HL-60/S4 treated with retinoic acid at 250 ng/mL for 4 days and 3 days (cell line): Measurements from ENCODE around the gene IMPA2.
"Not testable (repeated sequence)": the region's sequence is repeated elsewhere in the genome, so short reads cannot be mapped to it uniquely, and the experiment has no call there.

Source experiments
- in situ Hi-C: fragments of 300-500 bp; cut with MboI; formaldehyde crosslinking; loops from 2 replicates; pipeline ENCODE4 v1.7.0; 2022; ENCODE audit warnings: low sequenced_read_pairs

IMPA2 gene

GRCh38 chr18:11981192-11981542, at the start of gene IMPA2:
Gene IMPA2, plus strand, starts transcription at chr18:11981507. Its CDS starts 163 bp downstream, at chr18:11981670.
- in situ Hi-C loops, result no loop called here

- in situ Hi-C loops, result loop anchor here (10.0 kb wide), 1 partner anchor 62 kb away; no protein-coding TSS in a partner anchor
Observed at GRCh38 chr18:11932393-11932792, 48.9 kb upstream of the IMPA2 start.

DNA sequence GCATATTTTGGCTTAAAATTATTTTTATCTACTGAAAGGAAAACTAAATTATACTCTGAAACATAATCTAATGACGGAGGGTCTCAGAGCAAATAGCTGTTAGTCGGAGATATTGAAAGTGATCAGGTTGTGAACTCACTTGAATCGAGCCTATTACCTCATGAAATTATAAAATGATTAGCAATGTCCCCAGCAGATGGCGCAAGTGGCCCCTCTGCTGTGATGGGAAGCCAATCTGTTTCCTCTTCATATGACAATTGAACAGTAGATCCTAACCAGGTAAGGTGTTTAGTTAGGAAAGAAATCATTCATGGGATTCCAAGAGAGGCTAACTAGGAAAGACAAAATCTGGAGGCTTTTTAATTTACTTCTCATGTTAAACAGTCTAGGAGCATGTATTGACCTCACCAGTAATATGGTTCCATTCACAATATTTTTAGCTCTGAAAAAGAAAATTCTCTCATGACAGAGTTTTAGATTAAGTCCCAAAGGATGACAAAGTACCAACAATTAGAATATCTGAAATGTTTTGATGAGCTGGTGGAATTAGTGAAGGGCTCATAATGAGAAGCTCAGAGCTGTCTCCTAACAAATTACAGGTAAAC, 43.3 kb upstream of the IMPA2 start:
- in situ Hi-C loops, result loop anchor here (10.0 kb wide), 1 partner anchor 57 kb away; no protein-coding TSS in a partner anchor

DNA sequence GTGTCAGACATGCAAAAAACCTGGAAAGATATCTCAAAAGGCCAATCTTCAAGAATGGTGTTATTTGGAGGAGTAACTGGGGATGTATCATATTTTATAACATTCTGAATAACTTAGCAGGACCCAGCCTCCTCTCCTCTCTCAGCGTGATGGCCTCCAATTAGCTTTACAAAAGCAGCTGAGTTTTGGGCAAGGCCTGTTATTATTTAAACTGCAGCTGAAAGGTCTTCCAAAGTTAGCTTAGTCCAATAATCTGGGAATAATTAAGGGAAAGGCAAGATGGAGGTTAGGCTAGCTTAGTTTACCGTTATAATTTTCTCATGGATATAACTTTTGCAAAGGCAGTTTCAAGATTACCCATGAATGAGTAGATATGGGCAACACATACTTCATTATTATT, 40.4 kb upstream of the IMPA2 start:
- in situ Hi-C loops, result no loop called here

DNA sequence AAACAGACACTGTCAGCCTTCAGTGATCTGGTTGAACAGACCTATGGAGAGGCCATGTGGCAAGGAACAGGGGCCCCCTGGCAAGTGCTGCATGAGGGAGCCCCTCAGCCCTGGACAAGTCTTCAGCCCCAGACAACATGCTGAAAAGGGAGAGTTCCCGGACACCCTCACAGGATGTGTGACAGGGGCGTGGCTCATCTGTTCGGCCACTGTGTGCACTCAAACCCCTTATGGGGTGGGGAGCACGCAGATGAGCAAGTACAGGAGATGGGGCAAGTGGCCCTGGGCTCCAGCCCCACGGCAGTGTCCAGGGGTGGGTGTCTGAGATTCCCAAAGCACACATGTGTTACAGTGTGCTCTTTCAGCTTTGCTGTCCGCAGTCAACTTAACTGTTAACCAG, 37.8 kb upstream of the IMPA2 start:
- in situ Hi-C loops, result no loop called here

DNA sequence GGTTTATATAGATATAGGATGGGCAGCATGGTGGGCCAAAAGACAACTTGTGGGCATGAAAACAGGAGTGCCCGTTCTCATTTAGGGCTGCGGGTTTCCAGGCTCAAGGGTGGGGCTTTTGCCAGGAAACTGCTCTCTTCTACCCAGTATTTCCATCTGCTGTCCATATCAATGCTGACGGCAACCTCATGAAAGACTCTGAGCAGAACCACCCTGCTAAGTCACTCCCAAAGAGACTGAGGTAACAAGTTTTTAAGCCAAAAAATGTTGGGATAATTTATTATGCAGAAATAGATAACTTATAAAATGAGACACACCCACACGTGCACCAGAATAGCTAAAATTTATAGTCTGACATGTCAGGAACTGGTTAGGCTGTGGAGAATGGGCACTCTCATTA, 37.1 kb upstream of the IMPA2 start:
- in situ Hi-C loops, result no loop called here

- in situ Hi-C loops, result no loop called here
Observed at GRCh38 chr18:11944786-11945185, 36.5 kb upstream of the IMPA2 start.

- in situ Hi-C loops, result not testable (repeated sequence)
Observed at GRCh38 chr18:11945834-11946659, 35.3 kb upstream of the IMPA2 start.

GRCh38 chr18:11946756-11947155, 34.6 kb upstream of the IMPA2 start:
- in situ Hi-C loops, result no loop called here

DNA sequence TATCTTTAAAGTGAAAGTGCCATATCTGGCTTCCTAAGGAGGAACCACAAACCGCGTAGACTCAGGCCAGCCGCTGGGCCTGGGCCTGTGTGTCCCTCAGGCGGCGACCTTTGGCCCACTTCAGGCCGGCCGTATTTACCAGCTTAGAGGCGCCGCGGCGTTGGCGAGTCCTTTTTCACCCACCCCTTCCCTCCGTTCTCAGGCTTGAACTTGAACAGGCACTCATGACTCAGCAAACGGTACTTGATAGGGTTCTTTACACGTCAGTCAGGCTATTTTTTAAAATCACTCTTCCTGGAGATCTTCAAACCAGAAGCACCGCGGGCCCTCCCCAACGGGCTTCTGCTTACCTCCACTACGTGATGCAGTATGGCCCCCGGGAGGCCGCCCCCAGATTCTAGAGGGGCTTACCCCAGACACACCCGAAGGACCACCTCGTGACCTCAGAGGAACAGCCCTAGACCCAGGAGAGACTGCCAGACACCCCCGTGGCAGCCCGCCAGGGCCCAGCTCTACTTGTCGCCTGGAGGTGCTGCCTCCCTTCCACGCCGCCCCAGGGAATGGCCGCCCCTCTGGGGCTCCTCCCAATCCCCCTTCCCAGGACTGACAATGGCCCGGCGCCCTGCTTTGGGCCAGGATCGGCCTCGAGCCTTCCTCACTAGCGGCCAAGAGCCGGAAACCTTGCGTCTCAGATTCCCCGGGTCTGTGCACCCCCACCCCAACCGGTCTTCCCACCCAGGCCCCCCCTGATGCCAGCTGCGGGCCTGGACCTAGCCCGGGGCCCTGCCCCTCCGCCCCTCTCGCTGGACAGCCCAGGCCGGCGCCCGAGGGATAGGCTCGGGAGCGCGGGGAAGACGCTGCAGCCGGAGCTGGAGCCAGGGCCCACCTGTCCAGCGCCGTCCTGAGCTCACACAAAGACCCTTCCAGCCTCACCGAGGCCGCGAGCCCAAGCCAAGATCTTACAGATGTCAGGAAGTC, 33.8 kb upstream of the IMPA2 start:
- in situ Hi-C loops, result no loop called here

DNA sequence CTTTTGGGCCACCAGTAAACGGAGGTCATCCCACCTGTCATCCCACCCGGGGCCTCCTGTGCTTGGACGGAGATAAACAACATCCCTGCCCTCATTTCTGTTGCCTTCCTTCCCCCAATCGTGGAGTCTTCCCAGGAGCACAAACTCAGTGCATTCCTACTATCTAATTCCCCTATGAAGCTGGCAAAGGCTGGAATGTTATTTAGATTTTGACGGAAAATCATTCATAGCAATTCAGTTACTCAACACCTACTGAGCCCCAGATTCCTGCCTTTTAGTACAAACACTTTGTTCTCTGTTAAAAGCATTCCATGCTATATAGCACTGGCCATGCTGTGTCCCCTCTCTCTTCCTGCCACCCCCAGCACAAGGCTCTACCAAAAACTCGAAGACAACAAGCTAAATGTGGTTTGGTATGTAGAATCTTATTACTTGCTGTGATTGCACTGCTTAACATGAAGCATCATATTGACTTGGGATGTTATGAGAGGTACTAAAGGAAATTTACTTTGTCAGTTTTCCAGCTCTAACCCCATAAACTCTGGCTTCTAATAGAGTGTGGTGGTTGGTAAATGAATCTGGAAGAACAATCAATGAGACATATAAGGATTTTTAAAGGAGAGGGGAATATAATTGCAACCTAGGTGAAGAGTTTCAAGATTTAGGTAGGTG, 32.3 kb upstream of the IMPA2 start:
- in situ Hi-C loops, result no loop called here

DNA sequence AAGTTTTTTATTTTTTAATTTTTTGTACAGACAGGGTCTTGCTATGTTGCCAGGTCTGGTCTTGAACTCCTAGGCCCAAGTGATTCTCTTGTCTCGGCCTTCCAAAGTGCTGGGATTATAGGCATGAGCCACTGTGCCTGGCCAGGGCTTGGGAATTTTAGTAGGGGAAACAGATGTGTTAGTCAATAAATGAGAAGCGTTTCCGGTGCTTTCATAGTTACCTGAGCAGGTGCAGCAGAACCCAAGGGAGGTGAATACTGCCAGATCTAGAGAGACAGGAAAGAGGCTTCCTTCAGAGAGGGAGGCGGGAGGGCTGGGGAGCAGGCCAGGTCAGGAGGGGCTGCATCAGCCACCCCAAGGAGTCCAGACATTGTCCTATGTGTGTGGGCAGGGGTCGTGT, 30.5 kb upstream of the IMPA2 start:
- in situ Hi-C loops, result no loop called here

DNA sequence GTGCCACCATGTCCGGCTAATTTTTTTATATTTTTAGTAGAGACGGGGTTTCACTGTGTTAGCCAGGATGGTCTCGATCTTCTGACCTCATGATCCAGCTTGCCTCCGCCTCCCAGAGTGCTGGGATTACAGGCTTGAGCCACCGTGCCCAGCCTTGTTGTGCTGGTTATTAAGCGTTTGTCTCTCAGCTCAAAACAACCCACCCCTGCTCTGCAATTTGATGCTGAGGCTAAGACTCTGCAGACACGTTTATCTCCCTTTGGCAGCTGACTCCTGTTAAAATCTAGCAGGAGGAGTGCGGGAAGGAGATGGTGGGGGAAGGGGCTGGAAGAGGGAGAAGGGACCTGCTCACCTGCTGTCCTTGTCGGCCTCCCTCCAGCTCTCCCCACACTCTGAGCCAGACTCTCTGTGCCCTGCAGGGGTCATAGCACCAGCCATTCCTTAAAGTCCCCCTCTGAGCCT, 29.9 kb upstream of the IMPA2 start:
- in situ Hi-C loops, result no loop called here

- in situ Hi-C loops, result no loop called here
Observed at GRCh38 chr18:11953113-11953512, 28.2 kb upstream of the IMPA2 start.

- in situ Hi-C loops, result no loop called here
Observed at GRCh38 chr18:11955239-11956029, 25.9 kb upstream of the IMPA2 start.

DNA sequence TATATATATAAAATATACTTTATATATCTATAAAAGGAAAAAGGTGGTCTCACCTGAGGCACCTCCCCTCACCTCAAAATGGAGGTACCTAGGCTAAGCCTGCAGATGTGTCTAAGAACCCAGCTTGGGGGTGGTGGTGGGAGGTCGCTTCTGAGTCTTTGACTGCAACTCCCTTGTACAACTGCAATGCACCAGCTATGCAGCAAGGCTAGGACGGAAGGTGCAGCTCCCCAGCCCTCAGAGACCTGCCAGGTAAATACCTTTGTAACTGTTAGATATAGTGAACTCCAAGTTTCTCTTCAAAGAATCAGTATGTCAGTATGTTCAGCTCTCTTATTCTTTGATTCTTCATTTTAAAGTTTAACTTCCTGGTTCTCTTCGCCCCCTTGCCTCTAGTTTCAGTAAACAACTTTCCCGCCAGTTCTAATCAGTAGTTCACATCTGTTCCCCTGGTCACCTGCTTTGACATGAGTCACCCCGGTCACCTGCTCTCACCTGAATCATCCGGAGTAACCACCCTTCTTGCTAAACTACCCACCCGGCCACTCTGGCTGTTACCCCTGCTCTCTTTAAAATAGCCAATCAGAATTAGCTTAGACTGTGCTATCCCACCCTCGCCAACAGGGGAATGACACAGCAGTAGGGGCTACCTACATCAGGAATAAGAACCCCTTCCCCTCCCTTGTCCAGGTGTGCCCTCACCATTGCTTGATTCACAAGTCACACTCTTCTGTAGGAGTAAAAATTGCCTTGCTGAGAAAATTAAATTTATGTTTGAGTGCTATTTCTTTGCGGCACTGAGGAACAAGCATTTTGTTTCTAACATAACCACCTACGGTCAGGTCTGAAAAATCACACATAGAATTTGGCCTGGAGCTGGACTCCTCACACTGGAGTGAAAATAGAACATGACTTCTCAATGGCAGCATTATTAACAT, 24.7 kb upstream of the IMPA2 start:
- in situ Hi-C loops, result no loop called here

- in situ Hi-C loops, result no loop called here
Observed at GRCh38 chr18:11957636-11958035, 23.7 kb upstream of the IMPA2 start.

DNA sequence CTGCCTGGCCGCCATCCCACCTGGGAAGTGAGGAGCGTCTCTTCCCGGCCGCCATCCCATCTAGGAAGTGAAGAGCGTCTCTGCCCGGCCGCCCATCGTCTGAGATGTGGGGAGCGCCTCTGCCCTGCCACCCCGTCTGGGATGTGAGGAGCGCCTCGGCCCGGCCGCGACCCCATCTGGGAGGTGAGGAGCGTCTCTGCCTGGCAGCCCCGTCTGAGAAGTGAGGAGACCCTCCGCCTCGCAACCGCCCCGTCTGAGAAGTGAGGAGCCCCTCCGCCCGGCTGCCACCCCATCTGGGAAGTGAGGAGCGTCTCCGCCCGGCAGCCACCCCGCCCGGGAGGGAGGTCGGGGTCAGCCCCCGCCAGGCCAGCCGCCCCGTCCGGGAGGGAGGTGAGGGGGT, 21.7 kb upstream of the IMPA2 start:
- in situ Hi-C loops, result not testable (repeated sequence)
